ENCODE results near the gene DAB1.

DNA sequence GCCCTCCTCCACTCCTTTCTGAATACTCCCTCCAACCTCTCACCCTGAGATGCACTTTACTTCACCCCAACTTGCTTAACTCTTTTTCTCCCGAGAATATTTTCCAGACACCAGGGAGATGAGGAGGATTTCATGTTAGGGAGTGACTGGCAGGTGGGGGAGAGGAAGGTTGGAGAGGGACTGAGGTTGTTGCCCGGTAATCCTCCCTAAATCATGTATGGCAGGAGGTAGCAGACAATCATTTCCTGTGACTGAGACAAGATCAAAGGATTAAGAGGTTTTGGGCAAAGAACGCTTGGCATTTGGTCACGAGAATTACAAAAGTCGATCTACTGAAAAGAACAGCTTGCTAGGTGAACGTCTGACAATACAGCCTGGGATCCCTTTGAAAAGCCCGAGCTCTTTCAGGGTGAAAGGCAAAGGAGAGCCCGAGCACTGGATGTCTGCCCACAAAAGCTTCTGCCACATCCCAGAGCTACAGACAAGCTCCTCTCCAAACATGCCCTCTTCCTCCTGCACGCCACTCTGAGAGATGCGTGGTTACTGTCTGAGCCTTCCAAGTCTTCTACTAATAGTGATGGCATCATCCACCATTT lies 154.1 kb downstream of the DAB1 start:
- TF ChIP-seq ZNF146 (tag by site-specific recombination; IDR thresholded peaks at IDR 0.05) (no peak), ZNF843 (tag by site-specific recombination; IDR thresholded peaks at IDR 0.05) (no peak), PRDM6 (tag by site-specific recombination; IDR thresholded peaks at IDR 0.05) (no peak), ZNF354C (tag by site-specific recombination; IDR thresholded peaks at IDR 0.05; ENCODE audit: borderline replicate concordance, low read depth) (no peak), ZBTB17 (tag by site-specific recombination; IDR thresholded peaks at IDR 0.05) (no peak), ZNF561 (tag by site-specific recombination; IDR thresholded peaks at IDR 0.05; ENCODE audit: borderline replicate concordance) (no peak), CTCF (tag by site-specific recombination; IDR thresholded peaks at IDR 0.05) (no peak), ZNF560 (tag by site-specific recombination; IDR thresholded peaks at IDR 0.05; ENCODE audit: borderline replicate concordance) (no peak), KLF1 (tag by site-specific recombination; IDR thresholded peaks at IDR 0.05) (no peak), ZBTB10 (tag by site-specific recombination; IDR thresholded peaks at IDR 0.05) (no peak), ZNF48 (tag by site-specific recombination; IDR thresholded peaks at IDR 0.05) (no peak), INSM2 (tag by site-specific recombination; IDR thresholded peaks at IDR 0.05) (no peak), ZNF777 (tag by site-specific recombination; IDR thresholded peaks at IDR 0.05; ENCODE audit: borderline replicate concordance) (no peak), ZFP37 (tag by site-specific recombination; IDR thresholded peaks at IDR 0.05) (no peak)
